GM19328 (cell line): ENCODE measurements around the gene GABARAP.

Experiments used
- ATAC-seq: cut with Tn5 transposase; IDR thresholded peaks from one replicate; pipeline ENCODE4 v1.9.1; 2021; ENCODE audit warnings: mild to moderate bottlenecking, moderate library complexity; ENCODE audit not compliant: unreplicated experiment

The GABARAP gene

DNA sequence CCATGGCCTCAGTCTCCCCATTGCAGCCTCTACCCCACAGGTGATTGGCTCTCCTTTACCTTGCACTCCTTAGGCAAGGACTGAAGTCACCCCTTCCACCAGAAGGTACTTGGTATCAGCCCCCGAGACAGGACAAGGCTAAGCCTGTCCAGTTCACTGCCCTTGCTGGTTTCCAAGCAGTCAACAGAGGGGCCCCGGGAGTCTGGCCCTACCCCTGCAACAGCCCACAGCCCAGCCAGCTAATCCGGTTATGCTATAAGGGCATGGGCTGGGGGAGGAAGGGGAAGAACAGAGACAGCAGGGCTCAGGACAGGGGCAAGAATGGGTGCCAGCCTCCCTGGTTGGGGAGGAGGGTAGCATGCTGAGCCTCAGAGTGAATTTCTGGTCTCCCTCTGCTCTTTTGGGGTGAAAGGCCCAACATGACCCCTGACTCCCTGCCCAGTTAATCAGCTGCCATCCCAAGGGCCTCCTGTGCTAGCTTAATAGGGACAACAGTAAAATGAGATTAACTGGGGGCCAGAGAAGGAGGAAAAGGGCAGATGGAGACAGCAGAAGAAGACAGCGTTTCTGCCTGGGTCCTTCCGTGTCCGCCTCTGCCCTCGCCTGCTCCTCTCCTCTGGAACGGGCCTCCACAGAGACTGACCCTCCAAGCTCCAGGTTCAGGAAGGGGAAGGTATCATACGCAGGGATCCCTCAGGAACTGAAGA lies 33.3 kb downstream of the GABARAP start:
- no peak for ATAC-seq

DNA sequence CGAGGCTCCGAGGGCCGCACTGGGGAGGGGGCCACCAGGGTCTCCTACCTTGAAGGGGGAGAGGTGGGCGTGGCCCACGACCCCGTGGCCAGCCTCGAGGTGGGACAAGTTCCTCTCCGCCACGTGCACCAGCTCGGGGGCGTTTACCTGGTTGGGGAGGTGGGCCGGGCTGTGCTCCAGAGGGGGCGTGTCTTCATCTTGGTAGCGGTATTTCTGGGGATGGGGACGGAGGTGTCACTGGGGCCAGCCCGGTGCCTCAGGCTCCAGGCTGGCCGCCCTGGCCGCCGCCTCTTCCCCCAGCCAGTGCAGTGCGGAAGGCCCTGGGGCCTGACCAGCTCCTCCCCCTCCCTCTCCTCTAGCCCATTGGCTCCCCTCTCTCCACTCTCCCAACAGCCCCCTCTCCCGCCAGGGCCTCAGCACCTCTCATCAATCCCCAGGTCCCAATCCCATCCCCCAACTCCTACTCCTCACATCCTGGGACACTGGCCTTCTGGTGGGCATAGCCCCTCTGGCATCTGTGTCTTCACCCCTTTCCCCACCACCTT lies 34.1 kb downstream of the GABARAP start:
- no peak for ATAC-seq

DNA sequence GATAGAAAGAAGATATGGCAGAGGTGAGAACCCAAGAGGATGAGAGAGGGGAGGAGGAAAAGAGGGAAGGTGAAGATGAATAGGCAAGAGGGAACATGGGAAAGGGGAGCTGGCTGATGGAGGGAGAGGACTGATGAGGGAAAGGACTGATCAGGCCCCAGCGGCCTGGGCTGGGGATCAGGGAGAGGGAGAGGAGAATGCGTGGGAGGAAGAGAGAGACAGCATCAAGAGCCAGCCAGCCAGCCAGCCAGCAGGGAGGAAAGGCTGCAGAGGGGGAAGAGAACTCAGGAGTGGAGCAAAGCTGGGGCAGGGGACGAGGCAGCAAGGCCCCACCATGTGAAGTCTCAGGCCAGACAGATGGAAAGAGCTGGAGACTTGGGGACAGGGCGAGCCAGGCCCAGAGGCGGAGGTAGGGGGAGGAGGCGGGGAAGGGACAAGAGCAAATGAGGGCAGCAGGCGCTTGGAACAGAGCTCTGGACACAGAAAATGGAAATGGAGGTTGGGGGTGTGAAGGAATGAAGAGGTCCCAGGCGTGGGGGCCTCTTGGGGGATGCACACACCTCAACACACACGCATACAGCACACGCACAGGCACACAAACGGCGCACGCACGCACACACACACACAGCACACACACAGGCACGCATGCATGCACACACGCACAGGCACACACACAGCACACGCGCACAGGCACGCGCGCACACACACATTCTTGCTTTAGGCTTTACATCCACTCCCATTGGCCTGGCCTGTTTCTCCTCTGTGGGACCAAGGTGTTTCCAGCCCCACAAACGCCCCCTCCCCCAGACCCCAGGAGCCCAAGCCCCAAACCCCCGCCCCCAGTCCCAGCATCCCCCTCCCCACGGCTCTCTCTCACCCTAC lies 34.9 kb downstream of the GABARAP start:
- ATAC-seq, result no peak

DNA sequence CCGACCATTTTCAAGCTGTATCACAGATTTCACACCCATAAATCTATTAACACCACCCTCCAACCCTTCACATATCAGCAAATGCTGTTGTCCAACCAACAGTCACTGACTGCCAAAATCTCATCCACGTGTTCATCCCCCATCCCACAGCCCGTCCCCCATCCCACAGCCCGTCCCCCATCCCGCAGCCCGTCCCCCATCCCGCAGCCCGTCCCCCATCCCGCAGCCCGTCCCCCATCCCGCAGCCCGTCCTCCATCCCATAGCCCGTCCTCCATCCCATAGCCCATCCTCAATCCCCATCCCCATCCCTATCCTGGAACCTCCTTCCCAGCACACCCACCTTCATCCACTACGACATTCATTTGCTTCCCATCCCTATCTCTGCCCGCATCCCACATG lies 36.7 kb downstream of the GABARAP start:
- no peak for ATAC-seq

DNA sequence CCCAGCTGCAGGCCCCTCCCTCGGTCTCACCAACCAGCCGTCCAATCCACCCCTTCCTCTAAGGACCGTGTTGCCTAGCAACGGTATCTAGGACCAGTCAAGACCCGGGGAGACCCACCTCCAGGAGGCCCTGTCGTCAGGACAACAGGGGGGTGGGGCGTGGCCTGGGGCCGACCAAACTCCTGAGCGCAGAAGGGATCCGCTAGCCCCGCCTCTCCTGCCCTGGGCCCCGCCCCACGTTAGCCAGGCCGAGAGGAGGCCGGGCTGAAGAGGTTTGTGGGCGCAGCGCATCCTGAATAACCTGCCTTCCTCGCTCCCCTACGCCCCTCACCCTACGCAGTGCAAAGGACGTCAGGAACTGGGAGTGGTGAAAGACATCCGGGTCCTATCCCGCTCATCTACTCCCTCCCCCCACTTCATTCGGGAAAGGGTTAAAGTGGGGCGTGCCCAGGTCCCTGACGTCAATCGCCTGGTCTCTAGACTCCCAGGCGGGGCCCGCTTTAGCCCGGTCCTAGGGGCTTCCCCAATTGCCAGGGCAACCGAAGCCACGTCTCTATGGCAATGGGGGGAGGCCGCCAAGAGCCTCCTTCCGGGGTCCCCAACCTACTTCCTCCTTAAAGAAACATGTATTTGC lies 37.3 kb downstream of the GABARAP start:
- peak; percentile 74 for ATAC-seq

DNA sequence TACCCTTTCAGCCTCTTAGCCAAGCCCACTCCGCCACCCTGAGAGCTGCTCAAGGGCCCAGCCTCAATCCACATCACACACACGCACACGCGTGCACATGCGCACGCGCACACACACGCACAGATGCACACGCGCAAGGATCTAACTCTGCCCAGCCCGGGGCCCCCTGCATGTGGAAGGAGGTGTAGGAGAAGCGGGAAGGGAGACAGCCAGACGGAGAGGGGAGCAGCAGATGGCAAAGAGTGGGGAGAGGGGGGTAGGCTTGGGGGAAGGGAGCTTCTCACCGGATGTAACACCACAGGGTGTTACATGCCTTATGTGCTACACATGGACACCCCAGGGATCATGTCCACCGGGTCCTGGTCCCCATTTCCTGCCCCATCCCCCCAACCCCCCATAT lies 37.9 kb downstream of the GABARAP start:
- ATAC-seq, result no peak

DNA sequence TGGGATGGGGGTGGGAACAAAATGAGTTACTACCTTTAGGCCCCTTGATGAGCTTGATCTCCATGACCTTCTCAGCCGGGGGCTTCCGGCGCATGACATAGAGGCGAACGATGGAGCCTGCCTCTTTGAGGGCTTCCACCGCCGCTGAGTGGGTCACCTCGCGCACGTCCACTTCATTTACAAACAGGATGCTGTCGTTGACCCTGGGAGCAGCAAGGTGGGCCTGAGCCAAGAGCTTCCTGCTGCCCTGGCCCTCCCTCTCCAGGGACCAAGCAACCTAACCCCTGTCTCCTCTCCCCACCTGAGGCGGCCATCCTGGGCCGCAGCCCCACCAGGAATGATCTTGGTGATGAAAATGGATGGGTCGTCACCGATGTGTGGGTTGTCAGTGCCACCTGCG lies 38.9 kb downstream of the GABARAP start:
- ATAC-seq, result no peak

DNA sequence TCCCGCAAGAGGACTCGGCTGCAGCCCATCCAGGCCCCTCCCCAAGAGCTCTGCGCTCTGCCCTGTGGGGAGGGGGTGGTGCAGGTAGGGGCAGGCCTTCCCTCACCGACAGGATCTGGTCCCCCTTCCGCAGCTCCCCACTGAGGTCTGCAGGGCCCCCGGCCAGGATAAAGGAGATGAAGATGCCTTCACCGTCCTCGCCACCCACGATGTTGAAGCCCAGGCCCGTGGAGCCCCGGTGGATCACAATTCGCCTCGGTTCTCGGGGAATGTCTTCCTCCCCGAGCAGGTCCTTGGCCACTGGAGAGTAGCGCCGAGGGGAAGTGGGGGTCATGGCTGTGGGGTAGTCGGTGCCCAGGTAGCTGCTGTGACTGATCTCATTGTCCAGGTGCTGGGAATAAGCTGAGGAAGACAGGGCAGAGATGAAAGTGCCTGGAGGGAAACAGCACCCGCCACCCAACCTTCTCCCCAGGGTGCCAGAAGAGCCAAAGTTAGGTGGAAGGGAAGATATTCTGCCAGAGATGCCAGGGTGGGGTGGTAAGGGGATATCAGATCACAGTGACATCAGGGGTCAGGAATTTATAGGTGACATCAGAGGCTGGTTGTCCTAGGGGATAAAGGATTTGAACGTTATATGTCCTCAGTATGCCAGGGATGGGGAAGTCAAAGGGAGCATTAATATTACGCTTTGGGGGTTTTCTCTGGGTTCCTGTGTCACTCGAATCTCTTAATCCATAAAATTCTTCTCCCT lies 45.4 kb downstream of the GABARAP start:
- ATAC-seq, result no peak

DNA sequence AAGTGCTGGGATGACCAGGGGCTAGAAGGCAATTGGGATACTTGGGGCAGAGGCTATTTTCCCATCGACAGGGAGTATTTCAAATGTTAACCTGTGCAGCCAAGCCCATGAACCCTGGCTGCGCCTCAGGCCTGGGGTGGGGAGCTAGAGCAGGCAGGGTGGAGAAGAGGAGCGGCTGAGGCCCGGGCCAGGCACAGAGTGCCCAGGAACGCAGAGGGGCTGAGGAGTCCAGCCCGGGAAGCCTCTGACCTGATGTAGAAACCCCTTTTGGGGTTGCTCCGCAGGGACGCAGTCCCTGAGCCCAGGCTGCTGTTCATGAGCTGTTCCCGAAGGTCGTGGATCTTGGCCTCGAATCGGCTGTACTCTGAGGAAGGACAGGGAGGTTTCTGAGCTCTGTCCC lies 46.3 kb downstream of the GABARAP start:
- ATAC-seq, result no peak

DNA sequence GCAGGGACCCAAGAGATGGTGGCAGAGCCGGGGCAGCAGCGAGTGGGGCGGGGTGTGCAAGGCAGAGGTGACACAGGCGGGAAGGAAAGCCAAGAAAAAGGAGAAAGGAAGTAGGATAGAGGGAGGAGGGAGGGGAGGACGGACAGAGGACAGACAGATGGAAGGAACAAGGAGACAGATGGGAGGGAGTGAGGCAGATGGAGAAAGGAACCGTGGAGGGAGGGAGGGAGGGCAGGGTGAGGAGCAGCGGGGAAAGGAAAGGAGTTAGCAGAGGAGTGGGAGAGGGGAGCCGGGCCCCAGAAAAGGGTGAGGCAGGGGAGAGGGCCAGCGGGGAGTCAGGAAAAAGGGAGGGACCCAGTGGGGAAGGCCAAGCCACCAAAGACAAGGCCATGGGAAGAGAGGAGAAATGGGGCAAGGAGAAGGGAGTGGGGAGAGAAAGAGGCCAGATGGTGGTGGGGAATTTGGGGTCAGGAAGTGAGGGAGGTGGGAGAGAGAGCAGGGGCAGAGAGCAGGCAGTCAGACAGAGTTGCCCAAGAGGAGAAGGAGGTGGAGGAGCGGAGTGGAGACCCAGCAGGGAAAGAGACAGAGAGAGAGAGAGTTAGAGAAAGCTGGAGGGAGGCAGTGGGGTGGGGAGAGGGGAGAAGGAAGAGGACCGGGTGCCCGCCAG lies 49.8 kb downstream of the GABARAP start:
- ATAC-seq, result no peak

DNA sequence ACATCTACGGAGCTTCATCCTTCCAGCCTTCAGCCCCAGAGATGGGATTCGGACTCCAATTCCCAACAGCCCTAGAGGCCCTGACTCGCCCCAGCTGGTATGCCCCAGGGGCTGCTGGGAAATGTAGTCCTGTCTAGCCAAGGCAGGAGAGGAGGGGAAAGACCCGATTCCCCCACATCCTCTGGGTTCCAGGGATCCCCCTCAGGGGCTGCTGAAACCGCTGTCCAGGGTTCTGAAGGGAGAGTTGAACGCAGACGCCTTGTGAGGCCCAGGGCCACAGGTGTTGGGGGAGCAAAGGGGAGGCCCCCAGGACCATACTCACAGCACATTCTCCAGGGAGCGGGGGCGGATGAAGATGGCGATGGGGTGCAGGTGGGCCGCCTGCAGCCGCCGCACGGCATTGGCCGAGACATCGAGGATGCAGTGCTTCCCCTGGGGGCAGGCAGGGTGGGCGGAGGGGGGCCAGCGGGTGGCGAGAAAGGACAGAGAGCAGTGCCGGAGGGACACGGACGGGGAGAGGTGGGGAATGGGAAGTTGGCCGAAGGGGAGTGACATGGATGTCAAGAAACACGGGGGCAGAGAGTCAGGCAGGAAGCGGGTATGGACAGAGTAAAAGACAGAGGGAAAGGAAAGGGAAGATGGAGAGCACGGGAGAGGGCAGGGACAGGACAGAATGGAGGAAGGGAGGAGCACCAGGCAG lies 50.5 kb downstream of the GABARAP start:
- ATAC-seq, result no peak

DNA sequence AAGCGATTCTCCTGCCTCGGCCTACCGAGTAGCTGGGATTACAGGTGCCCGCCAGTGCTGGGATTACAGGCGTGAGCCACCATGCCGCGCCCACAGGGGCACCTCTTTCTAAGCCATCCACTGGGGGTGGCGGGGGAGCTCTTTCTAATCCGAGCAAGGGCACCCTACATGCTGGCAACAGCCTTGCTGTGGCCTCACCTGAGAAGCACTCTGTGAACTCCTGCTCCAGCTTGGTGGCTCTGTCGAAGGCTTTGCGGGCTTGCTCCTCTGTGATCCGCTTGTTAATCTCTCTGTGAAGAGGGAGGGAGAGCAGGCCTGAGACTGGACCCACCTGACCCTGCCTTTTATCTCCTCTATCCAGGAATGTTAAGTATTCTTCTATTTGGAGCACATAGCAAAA lies 51.2 kb downstream of the GABARAP start:
- no peak for ATAC-seq

DNA sequence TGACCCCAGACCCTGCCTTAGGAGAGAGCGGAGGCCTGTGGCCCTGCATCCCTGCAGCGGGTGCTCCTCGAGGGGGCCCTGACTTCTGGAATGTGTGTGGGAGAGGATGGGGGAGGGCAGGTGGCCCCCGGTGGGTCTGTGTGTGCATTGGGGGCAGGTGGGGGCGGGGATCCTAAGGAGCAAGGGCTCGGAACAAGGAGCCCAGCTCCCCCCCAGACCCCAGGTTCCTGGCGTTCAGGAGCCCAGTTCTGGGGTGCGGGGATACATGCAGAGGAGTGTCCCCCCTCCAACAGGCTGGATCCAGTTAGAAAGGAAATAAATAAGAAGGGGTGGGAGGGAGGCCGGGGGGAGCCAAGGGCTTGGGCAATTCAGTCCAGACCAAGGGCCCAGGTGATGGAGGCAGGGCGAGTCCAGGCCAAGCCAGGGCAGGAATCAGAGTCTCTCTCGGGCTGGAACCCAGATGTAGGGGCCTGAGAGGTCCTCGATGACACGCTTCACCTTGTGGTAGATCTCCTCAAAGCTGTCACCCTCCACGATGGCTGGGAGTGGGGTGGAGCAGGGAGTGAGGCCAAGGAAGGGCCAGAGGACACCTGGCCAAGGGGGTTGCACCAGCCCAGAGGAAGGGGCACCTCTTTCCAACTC lies 51.9 kb downstream of the GABARAP start:
- no peak for ATAC-seq
